ENCODE results near the gene STPG3.

The STPG3 gene

GRCh38 chr9:137281345-137282116 is 30.4 kb downstream of the STPG3 start:
- DNase-seq, result no peak

GRCh38 chr9:137286975-137287383 is 35.9 kb downstream of the STPG3 start:
- peak; percentile 24 for DNase-seq

GRCh38 chr9:137293094-137293481 is 42.0 kb downstream of the STPG3 start:
- DNase-seq, result peak; percentile 58

GRCh38 chr9:137293482-137294090 is 42.5 kb downstream of the STPG3 start:
- no peak for DNase-seq

GRCh38 chr9:137294091-137294680 is 43.1 kb downstream of the STPG3 start:
- peak; percentile 63 for DNase-seq

GRCh38 chr9:137294681-137295237 is 43.7 kb downstream of the STPG3 start:
- no peak for DNase-seq

- peak; percentile 40 for DNase-seq
Observed at GRCh38 chr9:137295238-137295811, 44.2 kb downstream of the STPG3 start.

GRCh38 chr9:137295849-137296669 is 45.0 kb downstream of the STPG3 start:
- DNase-seq, result no peak

GRCh38 chr9:137296670-137297664 is 45.9 kb downstream of the STPG3 start:
- DNase-seq, result no peak

- no peak for DNase-seq
Observed at GRCh38 chr9:137297966-137298365, 46.9 kb downstream of the STPG3 start.

GRCh38 chr9:137298401-137299202 is 47.5 kb downstream of the STPG3 start:
- DNase-seq, result no peak

- DNase-seq, result no peak
Observed at GRCh38 chr9:137299203-137299565, 48.1 kb downstream of the STPG3 start.

- no peak for DNase-seq
Observed at GRCh38 chr9:137299938-137300337, 48.9 kb downstream of the STPG3 start.

- DNase-seq, result peak; percentile 35
Observed at GRCh38 chr9:137300567-137301080, 49.5 kb downstream of the STPG3 start.

- peak; percentile 60 for DNase-seq
Observed at GRCh38 chr9:137301081-137301947, 50.2 kb downstream of the STPG3 start.

- DNase-seq, result peak; percentile 95
Observed at GRCh38 chr9:137302118-137302448, 51.0 kb downstream of the STPG3 start, which contains the start of gene NRARP. Gene NRARP (minus strand): TSS chr9:137302271. CDS start chr9:137301928, 343 bp downstream.

GRCh38 chr9:137302449-137303150 is 51.5 kb downstream of the STPG3 start:
- DNase-seq, result no peak
